ENCODE measurements around the gene SRXN1.
"Not testable (repeated sequence)": the region's sequence is repeated elsewhere in the genome, so short reads cannot be mapped to it uniquely, and the experiment has no call there.

SRXN1 gene

GRCh38 chr20:694496-694895 is 41.5 kb upstream of the SRXN1 start:
- Histone ChIP-seq H3K36me3 (ENCODE audit: insufficient read depth, low read length) (no peaks in the 10 kb centered on the region), H3F3A (ENCODE audit: insufficient read depth, low read length) (no peaks in the 10 kb centered on the region), H2AFZ (ENCODE audit: low read length) (no peak overlapping the region), H3K4me2 (ENCODE audit: low read length) (no peak overlapping the region), H3K27ac (ENCODE audit: low read depth, low read length, poor library complexity, severe bottlenecking) (no peak overlapping the region), H3K4me1 (ENCODE audit: insufficient read depth, low read length, severe bottlenecking) (no peaks in the 10 kb centered on the region), H3K9me2 (ENCODE audit: low read depth, low read length) (no peaks in the 10 kb centered on the region), H3K27me3 (ENCODE audit: insufficient read depth, low read length) (0 out of 2 replicates have a peak, but pooled peaks cover 4% of the 10 kb centered on the region), H4K20me1 (ENCODE audit: insufficient read depth, low read length) (no peaks in the 10 kb centered on the region), H3K79me2 (ENCODE audit: insufficient read depth, low read length) (no peaks in the 10 kb centered on the region), H3K9me3 (ENCODE audit: low read length) (no peaks in the 10 kb centered on the region), H3K4me3 (ENCODE audit: low read depth, low read length, poor library complexity, severe bottlenecking) (no peak overlapping the region), H3K9ac (ENCODE audit: low read length) (no peak overlapping the region)
- no peak for TF ChIP-seq EZH2 (IDR thresholded peaks at IDR 0.05; ENCODE audit: borderline replicate concordance, low read length)
- TF ChIP-seq CTCF (IDR thresholded peaks at IDR 0.05; ENCODE audit: low read length) = no peak

DNA sequence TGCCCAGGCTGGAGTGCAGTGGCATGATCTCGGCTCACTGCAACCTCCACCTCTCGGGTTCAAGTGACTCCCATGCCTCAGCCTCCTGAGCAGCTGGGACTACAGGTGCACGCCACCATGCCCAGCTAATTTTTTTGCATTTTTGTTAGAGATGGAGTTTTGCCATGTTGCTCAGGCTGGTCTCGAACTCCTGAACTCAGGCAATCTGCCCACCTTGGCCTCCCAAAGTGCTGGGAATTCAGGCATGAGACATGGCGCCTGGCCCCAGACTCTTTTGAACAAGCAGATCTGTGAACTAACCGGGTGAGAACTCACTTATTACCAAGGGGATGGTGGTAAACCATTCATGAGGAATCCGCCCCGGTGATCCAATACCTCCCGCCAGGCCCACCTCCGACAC is 40.8 kb upstream of the SRXN1 start:
- not testable (repeated sequence) for H4K20me1 ChIP-seq (ENCODE audit: insufficient read depth, low read length); H3K4me2 ChIP-seq (ENCODE audit: low read length); H3K9me2 ChIP-seq (ENCODE audit: low read depth, low read length); H3K4me1 ChIP-seq (ENCODE audit: insufficient read depth, low read length, severe bottlenecking); H3F3A ChIP-seq (ENCODE audit: insufficient read depth, low read length); H3K27ac ChIP-seq (ENCODE audit: low read depth, low read length, poor library complexity, severe bottlenecking); H3K9me3 ChIP-seq (ENCODE audit: low read length); H3K4me3 ChIP-seq (ENCODE audit: low read depth, low read length, poor library complexity, severe bottlenecking); H2AFZ ChIP-seq (ENCODE audit: low read length); H3K36me3 ChIP-seq (ENCODE audit: insufficient read depth, low read length); H3K79me2 ChIP-seq (ENCODE audit: insufficient read depth, low read length); H3K9ac ChIP-seq (ENCODE audit: low read length); H3K27me3 ChIP-seq (ENCODE audit: insufficient read depth, low read length)

DNA sequence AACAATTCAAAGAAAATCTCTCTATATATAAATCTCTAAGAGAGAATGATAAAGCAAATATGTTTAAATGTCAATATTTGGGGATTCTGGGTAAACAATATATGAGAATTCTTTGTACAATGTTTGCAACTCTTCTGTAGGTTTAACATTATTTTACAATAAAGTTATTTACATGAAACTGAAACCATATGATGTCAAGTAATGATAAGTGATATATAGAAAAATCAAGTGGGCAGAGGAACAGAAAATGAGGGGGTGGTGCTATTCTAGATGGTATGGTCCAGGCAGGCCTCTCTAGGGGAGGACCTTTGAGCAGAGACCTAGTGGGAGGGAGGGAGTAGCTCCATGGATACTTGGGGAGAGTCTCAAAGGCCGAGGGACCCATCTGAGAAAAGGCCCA is 39.0 kb upstream of the SRXN1 start:
- 0 out of 2 replicates have a peak, but pooled peaks cover 8% of the 10 kb centered on the region for H3K27me3 ChIP-seq (ENCODE audit: insufficient read depth, low read length)

More for the DNA sequence above, 39.0 kb upstream of the SRXN1 start:
- Histone ChIP-seq H2AFZ (ENCODE audit: low read length) (no peak overlapping the region), H3K36me3 (ENCODE audit: insufficient read depth, low read length) (no peaks in the 10 kb centered on the region), H3K4me3 (ENCODE audit: low read depth, low read length, poor library complexity, severe bottlenecking) (no peak overlapping the region), H4K20me1 (ENCODE audit: insufficient read depth, low read length) (no peaks in the 10 kb centered on the region), H3K9me3 (ENCODE audit: low read length) (no peaks in the 10 kb centered on the region), H3K9me2 (ENCODE audit: low read depth, low read length) (no peaks in the 10 kb centered on the region), H3K4me1 (ENCODE audit: insufficient read depth, low read length, severe bottlenecking) (no peaks in the 10 kb centered on the region), H3K9ac (ENCODE audit: low read length) (no peak overlapping the region), H3K79me2 (ENCODE audit: insufficient read depth, low read length) (no peaks in the 10 kb centered on the region), H3F3A (ENCODE audit: insufficient read depth, low read length) (no peaks in the 10 kb centered on the region), H3K27ac (ENCODE audit: low read depth, low read length, poor library complexity, severe bottlenecking) (no peak overlapping the region), H3K4me2 (ENCODE audit: low read length) (no peak overlapping the region)
- TF ChIP-seq CTCF (IDR thresholded peaks at IDR 0.05; ENCODE audit: low read length) = no peak
- TF ChIP-seq EZH2 (IDR thresholded peaks at IDR 0.05; ENCODE audit: borderline replicate concordance, low read length) = no peak

Data from OCI-LY1 (cell line).